NT2/D1 (cell line): ENCODE results near the gene UBAC2.
A peak's percentile ranks its signal among the peaks of the same experiment; 100 is the strongest.

Experiments
- DNase-seq: peaks from one replicate; pipeline ENCODE4 v3.0.0-alpha.2; 2011; ENCODE audit warnings: low read depth, low spot score
- H3K27me3 ChIP-seq: 2 replicates; pipeline ENCODE4 v1.6.0; 2011; ENCODE audit warnings: mild to moderate bottlenecking; ENCODE audit not compliant: insufficient read length, insufficient read depth
- H3K36me3 ChIP-seq: 2 replicates; pipeline ENCODE4 v1.6.1; 2011; ENCODE audit warnings: mild to moderate bottlenecking, low read length, mixed read lengths; ENCODE audit not compliant: insufficient read depth, insufficient read length
- H3K4me1 ChIP-seq: 2 replicates; pipeline ENCODE4 v1.5.1; 2011; ENCODE audit not compliant: insufficient read depth, insufficient read length
- H3K4me3 ChIP-seq: 2 replicates; pipeline ENCODE4 v1.5.1; 2011; ENCODE audit warnings: low read depth; ENCODE audit not compliant: insufficient read length
- H3K9ac ChIP-seq: 2 replicates; pipeline ENCODE4 v1.6.0; 2011; ENCODE audit warnings: low read depth; ENCODE audit not compliant: insufficient read length
- H3K9me3 ChIP-seq: 2 replicates; pipeline ENCODE4 v1.5.1; 2011; ENCODE audit warnings: mild to moderate bottlenecking, low read length; ENCODE audit not compliant: insufficient read depth
- SUZ12 ChIP-seq: IDR thresholded peaks from 2 replicates; pipeline ENCODE4 v1.6.1; 2011; ENCODE audit not compliant: insufficient read length, insufficient read depth; ENCODE audit errors: extremely low read depth
- YY1 ChIP-seq: IDR thresholded peaks from 2 replicates; pipeline ENCODE4 v1.6.1; 2011; ENCODE audit not compliant: insufficient read length, insufficient read depth
- ZNF274 ChIP-seq: IDR thresholded peaks from 2 replicates; pipeline ENCODE4 v1.6.1; 2011; ENCODE audit warnings: mild to moderate bottlenecking, low read depth, low read length

The UBAC2 gene

DNA sequence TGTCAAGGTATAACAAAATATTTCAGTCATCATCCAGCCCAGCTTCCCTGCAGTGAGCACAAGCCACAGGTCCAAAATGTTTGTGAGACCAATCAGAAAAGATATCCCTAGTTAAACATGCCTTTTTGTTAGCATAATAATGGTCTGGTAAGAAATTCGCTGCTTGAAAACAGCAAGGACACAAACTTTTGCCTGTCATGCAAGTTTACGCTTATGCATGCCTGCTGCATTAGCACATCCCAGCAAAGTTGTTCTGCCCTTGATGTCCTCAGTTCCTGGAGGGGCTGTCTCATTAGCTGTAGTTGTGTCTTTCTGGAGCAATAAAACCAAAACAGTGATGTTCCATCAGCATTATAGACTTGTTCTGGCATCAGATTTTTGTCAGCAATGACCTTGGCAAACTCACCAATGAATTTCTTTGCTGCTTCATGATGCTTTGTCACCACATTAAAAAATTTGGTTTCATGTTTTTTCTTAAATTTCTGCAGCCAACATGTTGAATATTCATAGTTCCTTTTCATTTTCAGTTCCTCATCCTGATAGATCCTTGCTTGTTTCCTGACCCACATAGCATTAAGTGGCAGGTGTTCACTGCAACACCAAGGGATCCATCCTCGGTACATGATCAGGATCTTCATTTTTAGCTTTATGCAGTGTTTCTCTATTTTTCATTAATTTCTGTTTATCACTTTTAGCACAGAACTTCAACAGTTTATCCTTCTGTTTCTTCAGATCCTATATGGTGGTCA, 178.5 kb downstream of the UBAC2 start:
- Histone ChIP-seq H3K9me3 (no peaks in the 10 kb centered on the region), H3K27me3 (no peaks in the 10 kb centered on the region), H3K9ac (no peak overlapping the region), H3K4me1 (no peaks in the 10 kb centered on the region), H3K4me3 (no peak overlapping the region), H3K36me3 (peaks cover 9% of the 10 kb centered on the region)
- TF ChIP-seq SUZ12 (no peak), YY1 (no peak), ZNF274 (no peak)
- DNase-seq: peak; percentile 69

GRCh38 chr13:99379856-99380801, 179.5 kb downstream of the UBAC2 start:
- TF ChIP-seq ZNF274 (no peak), YY1 (no peak), SUZ12 (no peak)
- H3K4me3 ChIP-seq: no peak overlapping the region
- DNase-seq: no peak
- no peaks in the 10 kb centered on the region for H3K27me3 ChIP-seq
- no peaks in the 10 kb centered on the region for H3K4me1 ChIP-seq
- no peaks in the 10 kb centered on the region for H3K9me3 ChIP-seq
- peaks cover 9% of the 10 kb centered on the region for H3K36me3 ChIP-seq
- H3K9ac ChIP-seq: no peak overlapping the region

GRCh38 chr13:99380921-99381645, 180.4 kb downstream of the UBAC2 start:
- no peak overlapping the region for H3K4me3 ChIP-seq
- no peak overlapping the region for H3K9ac ChIP-seq
- no peak for DNase-seq
- peaks cover 14% of the 10 kb centered on the region for H3K36me3 ChIP-seq
- H3K4me1 ChIP-seq: no peaks in the 10 kb centered on the region
- H3K27me3 ChIP-seq: no peaks in the 10 kb centered on the region
- TF ChIP-seq SUZ12 (no peak), ZNF274 (no peak), YY1 (no peak)
- no peaks in the 10 kb centered on the region for H3K9me3 ChIP-seq

DNA sequence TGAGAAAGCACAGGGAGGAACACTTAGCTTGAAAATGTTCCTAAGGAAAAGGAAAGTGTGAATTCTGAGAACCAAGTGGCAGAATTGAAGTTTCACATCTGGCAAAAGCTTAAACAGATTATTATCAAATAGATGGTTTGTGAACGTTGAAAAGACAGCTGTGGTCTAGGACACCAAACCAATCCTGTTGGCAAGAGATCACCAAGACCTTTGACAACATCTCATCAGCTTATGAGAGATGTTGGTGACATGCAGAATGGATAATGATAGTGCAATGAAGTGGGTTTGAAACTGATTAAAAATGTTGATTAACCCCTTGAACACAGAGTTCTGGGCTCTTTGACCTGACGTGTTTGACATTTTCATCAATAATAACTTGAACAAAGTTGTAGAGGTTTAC, 181.1 kb downstream of the UBAC2 start:
- H3K9ac ChIP-seq: no peak overlapping the region
- no peaks in the 10 kb centered on the region for H3K9me3 ChIP-seq
- H3K36me3 ChIP-seq: peaks cover 16% of the 10 kb centered on the region
- H3K4me1 ChIP-seq: no peaks in the 10 kb centered on the region
- H3K4me3 ChIP-seq: no peak overlapping the region
- no peaks in the 10 kb centered on the region for H3K27me3 ChIP-seq
- DNase-seq: no peak
- no peak for TF ChIP-seq ZNF274
- TF ChIP-seq YY1: no peak
- no peak for TF ChIP-seq SUZ12

DNA sequence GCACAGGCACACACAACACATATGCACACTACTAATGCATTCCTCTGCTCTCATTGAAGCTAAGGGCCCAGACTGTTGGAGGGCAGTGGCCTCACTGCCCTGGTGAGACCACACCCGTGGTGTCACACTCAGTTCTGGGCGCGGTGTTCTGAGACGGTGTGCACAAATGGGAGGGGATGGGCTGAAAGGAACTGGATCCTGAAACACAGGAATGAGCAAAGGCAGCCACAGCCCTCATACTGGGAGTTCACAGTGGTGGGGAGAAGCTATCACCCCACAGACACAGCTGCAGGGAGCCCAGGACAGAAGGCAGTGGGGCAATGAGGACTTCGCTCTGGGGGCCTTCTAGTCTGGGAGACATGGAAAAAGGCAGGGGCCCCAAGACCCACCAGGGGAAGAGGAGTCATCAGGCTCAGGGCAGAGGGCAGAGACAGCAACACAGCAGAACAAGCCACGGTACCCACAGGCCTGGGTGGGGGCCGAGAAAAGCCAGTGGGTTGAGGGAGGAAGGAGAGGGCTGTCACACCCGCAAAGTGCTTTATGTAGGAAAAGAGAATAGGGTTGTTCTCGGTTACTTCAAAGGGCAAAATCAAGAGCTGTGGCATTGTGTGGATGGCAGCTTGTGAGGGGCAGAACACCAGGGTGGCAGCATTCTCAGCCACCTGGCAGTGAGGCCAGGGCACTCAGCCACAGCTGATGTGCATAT, 181.9 kb downstream of the UBAC2 start:
- H3K36me3 ChIP-seq: peaks cover 24% of the 10 kb centered on the region

GRCh38 chr13:99383511-99383921, 182.9 kb downstream of the UBAC2 start:
- Histone ChIP-seq H3K9ac (no peak overlapping the region), H3K9me3 (no peaks in the 10 kb centered on the region), H3K36me3 (peaks cover 24% of the 10 kb centered on the region), H3K4me1 (no peaks in the 10 kb centered on the region), H3K27me3 (no peaks in the 10 kb centered on the region), H3K4me3 (no peak overlapping the region)
- no peak for DNase-seq
- TF ChIP-seq ZNF274 (no peak), YY1 (no peak), SUZ12 (no peak)

More for the DNA sequence above, 181.9 kb downstream of the UBAC2 start:
- no peaks in the 10 kb centered on the region for H3K27me3 ChIP-seq
- H3K4me3 ChIP-seq: no peak overlapping the region
- TF ChIP-seq ZNF274 (no peak), YY1 (no peak), SUZ12 (no peak)
- H3K9me3 ChIP-seq: no peaks in the 10 kb centered on the region
- no peak overlapping the region for H3K9ac ChIP-seq
- H3K4me1 ChIP-seq: no peaks in the 10 kb centered on the region
- DNase-seq: no peak

- DNase-seq: no peak
- Histone ChIP-seq H3K9me3 (no peaks in the 10 kb centered on the region), H3K9ac (no peak overlapping the region), H3K27me3 (no peaks in the 10 kb centered on the region), H3K4me1 (no peaks in the 10 kb centered on the region), H3K4me3 (no peak overlapping the region), H3K36me3 (peaks cover 24% of the 10 kb centered on the region)
- no peak for TF ChIP-seq YY1
- no peak for TF ChIP-seq SUZ12
- no peak for TF ChIP-seq ZNF274
Measured at GRCh38 chr13:99383946-99384345, 183.3 kb downstream of the UBAC2 start.
